GM12892 (cell line): ENCODE data around the gene ADTRP.

Source experiments
- POLR2A ChIP-seq: IDR thresholded peaks from 2 replicates; pipeline ENCODE4 v1.6.1; 2011; ENCODE audit warnings: low read depth, low read length, control low read depth
- POLR2AphosphoS5 ChIP-seq: IDR thresholded peaks from 2 replicates; pipeline ENCODE4 v1.6.1; 2011; ENCODE audit warnings: low read depth, low read length, control low read depth
- TAF1 ChIP-seq: IDR thresholded peaks from 2 replicates; pipeline ENCODE4 v1.6.1; 2011; ENCODE audit warnings: low read depth, mild to moderate bottlenecking, control low read depth, low read length, borderline replicate concordance

- TF ChIP-seq POLR2A (no peak), POLR2AphosphoS5 (no peak), TAF1 (no peak)
These were observed 105.9 kb downstream of the ADTRP start for GRCh38 chr6:11672669-11673068.
